ENCODE measurements around the gene REPS1. TPM values are rescaled to one million over a fixed set of nuclear protein-coding genes. Genes with fewer than 3 reads are reported as not detected.

Gene REPS1
- total and polyA plus RNA-seq, 2 of the 13 experiments (the other 11 are each of a cell fraction or from before 2014, with no cell fraction given) = 36.4 to 38.3 TPM

DNA sequence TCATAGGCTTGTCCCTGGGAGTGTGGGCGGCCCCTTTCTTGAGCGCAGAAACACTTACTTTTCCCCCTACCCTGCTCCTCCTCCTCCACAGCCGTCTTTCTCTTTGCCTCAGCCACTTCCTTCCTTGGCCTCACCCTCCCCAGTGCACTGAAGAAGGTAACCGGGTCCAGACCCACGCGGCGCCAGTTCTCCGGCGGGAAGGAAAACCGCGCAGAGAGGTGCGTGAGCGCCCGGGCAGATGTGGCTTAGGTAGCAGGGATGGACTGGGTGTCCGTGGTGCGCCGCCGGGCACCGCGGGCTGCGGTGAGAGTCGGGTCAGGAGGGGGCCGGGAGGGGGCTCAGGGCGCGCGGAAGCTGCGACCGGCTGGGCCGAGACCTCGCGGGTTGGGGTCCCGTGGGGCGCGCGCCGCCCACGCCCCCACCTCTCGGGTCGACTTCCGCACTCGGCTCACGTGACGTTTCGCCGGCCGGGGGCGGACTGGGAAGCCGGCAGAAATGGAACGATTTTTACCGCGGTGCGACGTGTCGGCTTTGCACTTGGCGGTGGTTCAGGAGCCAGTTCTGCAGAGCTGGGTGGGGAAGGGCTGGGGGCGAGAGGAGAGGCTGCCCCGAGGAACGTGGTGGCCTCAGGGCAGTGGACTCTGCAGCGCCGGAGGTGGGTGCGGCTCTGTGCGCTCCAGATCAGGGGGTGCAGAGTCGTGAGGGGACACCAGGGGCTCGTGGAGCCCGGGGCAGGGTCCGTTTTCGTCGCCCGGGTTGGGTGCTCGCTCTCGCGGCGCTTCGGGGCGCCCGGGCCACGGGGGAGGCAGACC lies 40.8 kb upstream of the REPS1 start, which contains the start of gene ABRACL (continued):
- TF ChIP-seq, protein P1, sequence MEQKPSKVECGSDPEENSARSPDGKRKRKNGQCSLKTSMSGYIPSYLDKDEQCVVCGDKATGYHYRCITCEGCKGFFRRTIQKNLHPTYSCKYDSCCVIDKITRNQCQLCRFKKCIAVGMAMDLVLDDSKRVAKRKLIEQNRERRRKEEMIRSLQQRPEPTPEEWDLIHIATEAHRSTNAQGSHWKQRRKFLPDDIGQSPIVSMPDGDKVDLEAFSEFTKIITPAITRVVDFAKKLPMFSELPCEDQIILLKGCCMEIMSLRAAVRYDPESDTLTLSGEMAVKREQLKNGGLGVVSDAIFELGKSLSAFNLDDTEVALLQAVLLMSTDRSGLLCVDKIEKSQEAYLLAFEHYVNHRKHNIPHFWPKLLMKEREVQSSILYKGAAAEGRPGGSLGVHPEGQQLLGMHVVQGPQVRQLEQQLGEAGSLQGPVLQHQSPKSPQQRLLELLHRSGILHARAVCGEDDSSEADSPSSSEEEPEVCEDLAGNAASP (CRISPR knock-in tag; IDR thresholded peaks at IDR 0.05; ENCODE audit: borderline replicate concordance) = no peak
- TF ChIP-seq HOXD1 (CRISPR knock-in tag; IDR thresholded peaks at IDR 0.05) (no peak), TOE1 (CRISPR knock-in tag; IDR thresholded peaks at IDR 0.05) (no peak), GABPA (IDR thresholded peaks at IDR 0.05; ENCODE audit: low read depth, low read length) (no peak), GABPA (CRISPR knock-in tag; IDR thresholded peaks at IDR 0.05; ENCODE audit: low read depth) (no peak), ZNF367 (CRISPR knock-in tag; IDR thresholded peaks at IDR 0.05; ENCODE audit: borderline replicate concordance) (no peak), KDM5A (IDR thresholded peaks at IDR 0.05; ENCODE audit: borderline replicate concordance, low read length) (no peak), ZNF878 (CRISPR knock-in tag; IDR thresholded peaks at IDR 0.05) (no peak), NFATC3 (CRISPR knock-in tag; IDR thresholded peaks at IDR 0.05) (0 out of 2 replicates have a peak, but pooled peaks have one; percentile 15), POLR2AphosphoS2 (IDR thresholded peaks at IDR 0.05; ENCODE audit: low read depth, low read length) (no peak), NFIC (IDR thresholded peaks at IDR 0.05; ENCODE audit: low read length) (no peak), HNRNPH1 (optimal IDR thresholded peaks at IDR 0.05; ENCODE audit: low read depth, low read length) (no peak), ZNF296 (CRISPR knock-in tag; conservative IDR thresholded peaks at IDR 0.05) (no peak), TAF1 (CRISPR knock-in tag; IDR thresholded peaks at IDR 0.05) (no peak; the same call in 1 of the 2 replicates), ZBTB8A (CRISPR knock-in tag; IDR thresholded peaks at IDR 0.05; ENCODE audit: borderline replicate concordance, low read depth) (no peak), STAT5B (CRISPR knock-in tag; IDR thresholded peaks at IDR 0.05) (no peak), TBX2 (CRISPR knock-in tag; IDR thresholded peaks at IDR 0.05; ENCODE audit: borderline replicate concordance) (peak; percentile 34; the same call in 1 of the 2 replicates), WIZ (CRISPR knock-in tag; IDR thresholded peaks at IDR 0.05) (no peak), ZNF616 (CRISPR knock-in tag; IDR thresholded peaks at IDR 0.05; ENCODE audit: low read depth) (no peak), SAP130 (CRISPR knock-in tag; IDR thresholded peaks at IDR 0.05; ENCODE audit: low read depth) (peak; percentile 28; the same call in 1 of the 2 replicates), RAD21 (CRISPR knock-in tag; IDR thresholded peaks at IDR 0.05) (no peak), ZSCAN9 (CRISPR knock-in tag; IDR thresholded peaks at IDR 0.05; ENCODE audit: borderline replicate concordance) (no peak), SRSF9 (IDR thresholded peaks at IDR 0.05; ENCODE audit: borderline replicate concordance, insufficient read depth, low read depth, low read length, poor library complexity, severe bottlenecking) (no peak)
- TF ChIP-seq, protein P2, sequence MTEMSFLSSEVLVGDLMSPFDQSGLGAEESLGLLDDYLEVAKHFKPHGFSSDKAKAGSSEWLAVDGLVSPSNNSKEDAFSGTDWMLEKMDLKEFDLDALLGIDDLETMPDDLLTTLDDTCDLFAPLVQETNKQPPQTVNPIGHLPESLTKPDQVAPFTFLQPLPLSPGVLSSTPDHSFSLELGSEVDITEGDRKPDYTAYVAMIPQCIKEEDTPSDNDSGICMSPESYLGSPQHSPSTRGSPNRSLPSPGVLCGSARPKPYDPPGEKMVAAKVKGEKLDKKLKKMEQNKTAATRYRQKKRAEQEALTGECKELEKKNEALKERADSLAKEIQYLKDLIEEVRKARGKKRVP (CRISPR knock-in tag; IDR thresholded peaks at IDR 0.05) = no peak
- TF ChIP-seq, protein P3, sequence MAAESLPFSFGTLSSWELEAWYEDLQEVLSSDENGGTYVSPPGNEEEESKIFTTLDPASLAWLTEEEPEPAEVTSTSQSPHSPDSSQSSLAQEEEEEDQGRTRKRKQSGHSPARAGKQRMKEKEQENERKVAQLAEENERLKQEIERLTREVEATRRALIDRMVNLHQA (CRISPR knock-in tag; IDR thresholded peaks at IDR 0.05) = no peak
